WTC11 (cell line): ENCODE results near the gene NDUFAF8. TPM values are rescaled to one million over a fixed set of nuclear protein-coding genes. Genes with fewer than 3 reads are reported as not detected.

ENCODE experiments used
- ATAC-seq: fragments of 200-7000 bp; cut with Tn5 transposase; 2 replicates; pipeline ENCODE4 v1.10.0; 2021; ENCODE audit warnings: mild to moderate bottlenecking, moderate library complexity
- CTCF ChIA-PET: fragments of 300-600 bp; sonication (Branson Sonifier 250); formaldehyde crosslinking; loops from one replicate; lab custom pipeline; 2021; ENCODE audit warnings: antibody characterized with exemption; lab: Charles Lee
- POLR2A ChIA-PET: fragments of 350-600 bp; sonication (Branson Sonifier 250); formaldehyde crosslinking; loops from one replicate; lab custom pipeline; 2021; ENCODE audit warnings: antibody characterized with exemption; lab: Charles Lee
- DNase-seq: peaks from one replicate; pipeline ENCODE4 v3.0.0; 2021; ENCODE audit warnings: low spot score
- H3K27ac Mint-ChIP-seq: 2 replicates; pipeline ENCODE4 v1.8.0; 2021; ENCODE audit warnings: mixed read lengths
- H3K27me3 Mint-ChIP-seq: 2 replicates; pipeline ENCODE4 v1.8.0; 2021; ENCODE audit warnings: low read depth, mild to moderate bottlenecking, moderate library complexity, mixed read lengths
- H3K36me3 Mint-ChIP-seq: 2 replicates; pipeline ENCODE4 v1.8.0; 2021; ENCODE audit warnings: mixed read lengths
- H3K4me1 Mint-ChIP-seq: 2 replicates; pipeline ENCODE4 v1.8.0; 2022; ENCODE audit warnings: mixed read lengths
- H3K4me3 Mint-ChIP-seq: 2 replicates; pipeline ENCODE4 v1.8.0; 2021; ENCODE audit warnings: mild to moderate bottlenecking, moderate library complexity, mixed read lengths
- H3K9me3 Mint-ChIP-seq: 2 replicates; pipeline ENCODE4 v1.8.0; 2021; ENCODE audit warnings: mixed read lengths
- ELF4 ChIP-seq: sonication (generic); formaldehyde crosslinking; IDR thresholded peaks from 2 replicates; pipeline ENCODE4 v1.8.1; 2022; ENCODE audit warnings: low read depth, mild to moderate bottlenecking, moderate library complexity, missing genetic modification reagents
- GABPB1 ChIP-seq: sonication (generic); formaldehyde crosslinking; IDR thresholded peaks from 2 replicates; pipeline ENCODE4 v1.8.1; 2023; ENCODE audit warnings: mild to moderate bottlenecking, missing genetic modification reagents
- JUN ChIP-seq: sonication (generic); formaldehyde crosslinking; IDR thresholded peaks from 2 replicates; pipeline ENCODE4 v1.8.0; 2023; ENCODE audit warnings: mild to moderate bottlenecking, missing genetic modification reagents
- TEAD1 ChIP-seq: sonication (generic); formaldehyde crosslinking; IDR thresholded peaks from 2 replicates; pipeline ENCODE4 v1.8.0; 2022; ENCODE audit warnings: mild to moderate bottlenecking, missing genetic modification reagents
- ZNF232 ChIP-seq: sonication (generic); formaldehyde crosslinking; IDR thresholded peaks from 2 replicates; pipeline ENCODE4 v1.8.0; 2022; ENCODE audit warnings: mild to moderate bottlenecking, missing genetic modification reagents
- total RNA-seq: library from RNA; stranded (reverse); gene quantifications from 3 replicates; pipeline ENCODE4 v1.2.3, GENCODE V29; 2021
- TF ChIP-seq, protein P1 (sequence below): sonication (generic); formaldehyde crosslinking; IDR thresholded peaks from 2 replicates; pipeline ENCODE4 v1.8.0; 2022; ENCODE audit warnings: missing genetic modification reagents
- TF ChIP-seq, protein P2 (sequence below): sonication (generic); formaldehyde crosslinking; IDR thresholded peaks from 2 replicates; pipeline ENCODE4 v1.8.1; 2022; ENCODE audit warnings: mild to moderate bottlenecking, moderate library complexity, missing genetic modification reagents
- TF ChIP-seq, protein P3 (sequence below): sonication (generic); formaldehyde crosslinking; IDR thresholded peaks from 2 replicates; pipeline ENCODE4 v1.8.1; 2023; ENCODE audit warnings: mild to moderate bottlenecking, missing genetic modification reagents, moderate library complexity
- TF ChIP-seq, protein P4 (sequence below): sonication (generic); formaldehyde crosslinking; conservative IDR thresholded peaks from 2 replicates; pipeline ENCODE4 v1.8.1; 2023; ENCODE audit warnings: mild to moderate bottlenecking, low read depth, missing genetic modification reagents, moderate library complexity
- TF ChIP-seq, protein P5 (sequence below): sonication (generic); formaldehyde crosslinking; IDR thresholded peaks from 2 replicates; pipeline ENCODE4 v1.8.1; 2022; ENCODE audit warnings: mild to moderate bottlenecking, missing genetic modification reagents, moderate library complexity, borderline replicate concordance
- TF ChIP-seq, protein P6 (sequence below): sonication (generic); formaldehyde crosslinking; IDR thresholded peaks from 2 replicates; pipeline ENCODE4 v1.8.0; 2022; ENCODE audit warnings: mild to moderate bottlenecking, missing genetic modification reagents
- TF ChIP-seq, protein P7 (sequence below): sonication (generic); formaldehyde crosslinking; IDR thresholded peaks from 2 replicates; pipeline ENCODE4 v1.8.0; 2022; ENCODE audit warnings: mild to moderate bottlenecking, missing genetic modification reagents

The NDUFAF8 gene
- total RNA-seq, 1 experiment from 2014 or later: 73.0 TPM

DNA sequence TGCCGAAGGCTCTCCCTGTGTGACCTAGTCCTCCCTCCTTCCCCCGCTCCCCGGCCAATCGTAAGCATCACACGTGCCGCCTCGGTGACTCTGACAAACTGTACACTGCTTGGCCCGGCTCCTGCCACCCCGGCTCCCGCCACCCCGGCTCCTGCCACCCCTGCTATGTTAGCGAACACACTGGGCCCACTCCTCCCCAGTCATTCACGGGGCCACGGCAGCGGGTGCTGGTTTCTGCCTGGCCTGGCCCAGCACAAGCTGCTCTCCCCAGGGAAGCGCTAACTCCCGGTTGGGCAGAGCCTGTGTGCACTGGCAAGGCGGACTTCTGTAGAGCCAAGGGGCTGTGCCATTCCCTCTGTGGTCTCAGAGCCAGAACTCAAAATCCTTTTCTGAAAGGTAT lies 22.0 kb downstream of the NDUFAF8 start:
- TF ChIP-seq, protein P1, sequence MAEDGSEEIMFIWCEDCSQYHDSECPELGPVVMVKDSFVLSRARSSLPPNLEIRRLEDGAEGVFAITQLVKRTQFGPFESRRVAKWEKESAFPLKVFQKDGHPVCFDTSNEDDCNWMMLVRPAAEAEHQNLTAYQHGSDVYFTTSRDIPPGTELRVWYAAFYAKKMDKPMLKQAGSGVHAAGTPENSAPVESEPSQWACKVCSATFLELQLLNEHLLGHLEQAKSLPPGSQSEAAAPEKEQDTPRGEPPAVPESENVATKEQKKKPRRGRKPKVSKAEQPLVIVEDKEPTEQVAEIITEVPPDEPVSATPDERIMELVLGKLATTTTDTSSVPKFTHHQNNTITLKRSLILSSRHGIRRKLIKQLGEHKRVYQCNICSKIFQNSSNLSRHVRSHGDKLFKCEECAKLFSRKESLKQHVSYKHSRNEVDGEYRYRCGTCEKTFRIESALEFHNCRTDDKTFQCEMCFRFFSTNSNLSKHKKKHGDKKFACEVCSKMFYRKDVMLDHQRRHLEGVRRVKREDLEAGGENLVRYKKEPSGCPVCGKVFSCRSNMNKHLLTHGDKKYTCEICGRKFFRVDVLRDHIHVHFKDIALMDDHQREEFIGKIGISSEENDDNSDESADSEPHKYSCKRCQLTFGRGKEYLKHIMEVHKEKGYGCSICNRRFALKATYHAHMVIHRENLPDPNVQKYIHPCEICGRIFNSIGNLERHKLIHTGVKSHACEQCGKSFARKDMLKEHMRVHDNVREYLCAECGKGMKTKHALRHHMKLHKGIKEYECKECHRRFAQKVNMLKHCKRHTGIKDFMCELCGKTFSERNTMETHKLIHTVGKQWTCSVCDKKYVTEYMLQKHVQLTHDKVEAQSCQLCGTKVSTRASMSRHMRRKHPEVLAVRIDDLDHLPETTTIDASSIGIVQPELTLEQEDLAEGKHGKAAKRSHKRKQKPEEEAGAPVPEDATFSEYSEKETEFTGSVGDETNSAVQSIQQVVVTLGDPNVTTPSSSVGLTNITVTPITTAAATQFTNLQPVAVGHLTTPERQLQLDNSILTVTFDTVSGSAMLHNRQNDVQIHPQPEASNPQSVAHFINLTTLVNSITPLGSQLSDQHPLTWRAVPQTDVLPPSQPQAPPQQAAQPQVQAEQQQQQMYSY (CRISPR knock-in tag): no peak
- TF ChIP-seq TEAD1 (no peak), ZNF232 (no peak), GABPB1 (CRISPR knock-in tag) (no peak), JUN (CRISPR knock-in tag) (no peak)
- TF ChIP-seq, protein P2, sequence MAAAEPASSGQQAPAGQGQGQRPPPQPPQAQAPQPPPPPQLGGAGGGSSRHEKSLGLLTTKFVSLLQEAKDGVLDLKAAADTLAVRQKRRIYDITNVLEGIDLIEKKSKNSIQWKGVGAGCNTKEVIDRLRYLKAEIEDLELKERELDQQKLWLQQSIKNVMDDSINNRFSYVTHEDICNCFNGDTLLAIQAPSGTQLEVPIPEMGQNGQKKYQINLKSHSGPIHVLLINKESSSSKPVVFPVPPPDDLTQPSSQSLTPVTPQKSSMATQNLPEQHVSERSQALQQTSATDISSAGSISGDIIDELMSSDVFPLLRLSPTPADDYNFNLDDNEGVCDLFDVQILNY: no peak
- TF ChIP-seq, protein P3, sequence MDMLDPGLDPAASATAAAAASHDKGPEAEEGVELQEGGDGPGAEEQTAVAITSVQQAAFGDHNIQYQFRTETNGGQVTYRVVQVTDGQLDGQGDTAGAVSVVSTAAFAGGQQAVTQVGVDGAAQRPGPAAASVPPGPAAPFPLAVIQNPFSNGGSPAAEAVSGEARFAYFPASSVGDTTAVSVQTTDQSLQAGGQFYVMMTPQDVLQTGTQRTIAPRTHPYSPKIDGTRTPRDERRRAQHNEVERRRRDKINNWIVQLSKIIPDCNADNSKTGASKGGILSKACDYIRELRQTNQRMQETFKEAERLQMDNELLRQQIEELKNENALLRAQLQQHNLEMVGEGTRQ (CRISPR knock-in tag): no peak
- TF ChIP-seq, protein P4, sequence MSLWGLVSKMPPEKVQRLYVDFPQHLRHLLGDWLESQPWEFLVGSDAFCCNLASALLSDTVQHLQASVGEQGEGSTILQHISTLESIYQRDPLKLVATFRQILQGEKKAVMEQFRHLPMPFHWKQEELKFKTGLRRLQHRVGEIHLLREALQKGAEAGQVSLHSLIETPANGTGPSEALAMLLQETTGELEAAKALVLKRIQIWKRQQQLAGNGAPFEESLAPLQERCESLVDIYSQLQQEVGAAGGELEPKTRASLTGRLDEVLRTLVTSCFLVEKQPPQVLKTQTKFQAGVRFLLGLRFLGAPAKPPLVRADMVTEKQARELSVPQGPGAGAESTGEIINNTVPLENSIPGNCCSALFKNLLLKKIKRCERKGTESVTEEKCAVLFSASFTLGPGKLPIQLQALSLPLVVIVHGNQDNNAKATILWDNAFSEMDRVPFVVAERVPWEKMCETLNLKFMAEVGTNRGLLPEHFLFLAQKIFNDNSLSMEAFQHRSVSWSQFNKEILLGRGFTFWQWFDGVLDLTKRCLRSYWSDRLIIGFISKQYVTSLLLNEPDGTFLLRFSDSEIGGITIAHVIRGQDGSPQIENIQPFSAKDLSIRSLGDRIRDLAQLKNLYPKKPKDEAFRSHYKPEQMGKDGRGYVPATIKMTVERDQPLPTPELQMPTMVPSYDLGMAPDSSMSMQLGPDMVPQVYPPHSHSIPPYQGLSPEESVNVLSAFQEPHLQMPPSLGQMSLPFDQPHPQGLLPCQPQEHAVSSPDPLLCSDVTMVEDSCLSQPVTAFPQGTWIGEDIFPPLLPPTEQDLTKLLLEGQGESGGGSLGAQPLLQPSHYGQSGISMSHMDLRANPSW (CRISPR knock-in tag): no peak
- TF ChIP-seq, protein P5, sequence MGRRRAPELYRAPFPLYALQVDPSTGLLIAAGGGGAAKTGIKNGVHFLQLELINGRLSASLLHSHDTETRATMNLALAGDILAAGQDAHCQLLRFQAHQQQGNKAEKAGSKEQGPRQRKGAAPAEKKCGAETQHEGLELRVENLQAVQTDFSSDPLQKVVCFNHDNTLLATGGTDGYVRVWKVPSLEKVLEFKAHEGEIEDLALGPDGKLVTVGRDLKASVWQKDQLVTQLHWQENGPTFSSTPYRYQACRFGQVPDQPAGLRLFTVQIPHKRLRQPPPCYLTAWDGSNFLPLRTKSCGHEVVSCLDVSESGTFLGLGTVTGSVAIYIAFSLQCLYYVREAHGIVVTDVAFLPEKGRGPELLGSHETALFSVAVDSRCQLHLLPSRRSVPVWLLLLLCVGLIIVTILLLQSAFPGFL (CRISPR knock-in tag): no peak
- H3K4me3 Mint-ChIP-seq: no peak overlapping the region
- ChIA-PET CTCF (interaction anchor here (1.0 kb wide), 1 partner anchor 34 kb away, joined by 3 read pairs; the partner anchor contains the start of gene SLC38A10), POLR2A (interaction anchor here (0.5 kb wide), 1 partner anchor 136 kb away, joined by 3 read pairs; no protein-coding TSS in a partner anchor)
- DNase-seq (no peak), ATAC-seq (no peak)
- no peaks in the 10 kb centered on the region for H3K27me3 Mint-ChIP-seq
- H3K4me1 Mint-ChIP-seq: no peaks in the 10 kb centered on the region
- H3K36me3 Mint-ChIP-seq: peaks cover 2% of the 10 kb centered on the region; the same call in 1 of the 2 replicates
- no peaks in the 10 kb centered on the region for H3K9me3 Mint-ChIP-seq
- no peak overlapping the region for H3K27ac Mint-ChIP-seq

DNA sequence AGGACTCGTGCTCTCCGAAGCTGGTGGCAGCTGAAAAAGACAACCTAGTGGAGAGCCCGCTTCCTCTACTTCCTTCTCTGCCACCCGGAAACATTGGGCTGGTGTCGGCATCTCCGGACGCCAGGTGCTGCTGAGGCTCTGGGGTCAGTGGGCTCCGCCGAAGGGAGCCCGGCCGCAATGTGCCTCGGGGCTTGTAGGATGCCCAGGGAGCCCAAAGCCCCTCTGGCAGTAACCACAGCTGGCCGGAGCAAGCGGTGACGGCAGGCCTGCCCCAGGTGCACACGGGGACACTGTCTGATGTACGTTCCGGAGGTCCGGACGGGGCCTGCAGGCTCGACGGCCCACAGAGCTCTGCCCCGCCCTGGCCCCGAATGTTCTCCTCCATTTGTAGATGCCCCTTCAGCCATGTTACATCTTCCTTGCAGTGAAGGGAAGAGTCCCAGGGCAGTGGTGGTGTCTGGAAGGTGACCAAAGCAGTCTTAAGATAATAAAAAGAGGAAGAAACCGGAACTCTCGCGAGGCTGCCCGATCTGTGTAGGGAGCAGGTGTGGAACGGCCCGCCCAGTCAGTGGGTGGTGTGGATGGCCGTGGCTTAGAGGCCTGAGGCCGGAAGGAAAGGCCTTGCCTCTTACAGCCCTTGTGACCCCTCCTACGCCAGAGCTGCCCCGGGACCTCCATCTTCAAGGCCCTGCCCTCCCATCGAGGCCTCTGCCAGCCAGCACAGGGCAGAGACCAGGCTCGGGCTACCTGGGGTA lies 22.6 kb downstream of the NDUFAF8 start:
- ChIA-PET POLR2A (interaction anchor here (0.5 kb wide), 1 partner anchor 135 kb away, joined by 3 read pairs; no protein-coding TSS in a partner anchor), CTCF (interaction anchor here (0.9 to 1.0 kb wide), 2 partner anchors 33 to 223 kb away, joined by 3 read pairs; partner anchors contain the start of gene SLC38A10)
- DNase-seq: no peak
- Mint-ChIP-seq H3K27ac (no peak overlapping the region), H3K4me1 (no peaks in the 10 kb centered on the region), H3K27me3 (no peaks in the 10 kb centered on the region), H3K9me3 (no peaks in the 10 kb centered on the region), H3K36me3 (peaks cover 2% of the 10 kb centered on the region; the same call in 1 of the 2 replicates), H3K4me3 (no peak overlapping the region)
- TF ChIP-seq, protein P1 (CRISPR knock-in tag): no peak
- no peak for TF ChIP-seq ELF4 (CRISPR knock-in tag)
- TF ChIP-seq, protein P6, sequence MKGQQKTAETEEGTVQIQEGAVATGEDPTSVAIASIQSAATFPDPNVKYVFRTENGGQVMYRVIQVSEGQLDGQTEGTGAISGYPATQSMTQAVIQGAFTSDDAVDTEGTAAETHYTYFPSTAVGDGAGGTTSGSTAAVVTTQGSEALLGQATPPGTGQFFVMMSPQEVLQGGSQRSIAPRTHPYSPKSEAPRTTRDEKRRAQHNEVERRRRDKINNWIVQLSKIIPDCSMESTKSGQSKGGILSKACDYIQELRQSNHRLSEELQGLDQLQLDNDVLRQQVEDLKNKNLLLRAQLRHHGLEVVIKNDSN (CRISPR knock-in tag): no peak
- TF ChIP-seq, protein P7, sequence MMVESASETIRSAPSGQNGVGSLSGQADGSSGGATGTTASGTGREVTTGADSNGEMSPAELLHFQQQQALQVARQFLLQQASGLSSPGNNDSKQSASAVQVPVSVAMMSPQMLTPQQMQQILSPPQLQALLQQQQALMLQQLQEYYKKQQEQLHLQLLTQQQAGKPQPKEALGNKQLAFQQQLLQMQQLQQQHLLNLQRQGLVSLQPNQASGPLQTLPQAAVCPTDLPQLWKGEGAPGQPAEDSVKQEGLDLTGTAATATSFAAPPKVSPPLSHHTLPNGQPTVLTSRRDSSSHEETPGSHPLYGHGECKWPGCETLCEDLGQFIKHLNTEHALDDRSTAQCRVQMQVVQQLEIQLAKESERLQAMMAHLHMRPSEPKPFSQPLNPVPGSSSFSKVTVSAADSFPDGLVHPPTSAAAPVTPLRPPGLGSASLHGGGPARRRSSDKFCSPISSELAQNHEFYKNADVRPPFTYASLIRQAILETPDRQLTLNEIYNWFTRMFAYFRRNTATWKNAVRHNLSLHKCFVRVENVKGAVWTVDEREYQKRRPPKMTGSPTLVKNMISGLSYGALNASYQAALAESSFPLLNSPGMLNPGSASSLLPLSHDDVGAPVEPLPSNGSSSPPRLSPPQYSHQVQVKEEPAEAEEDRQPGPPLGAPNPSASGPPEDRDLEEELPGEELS: no peak
- ATAC-seq: no peak
